Kidney (tissue), 14 donors: ENCODE results near the gene SNF8. TPM values are rescaled to one million over a fixed set of nuclear protein-coding genes. Genes with fewer than 3 reads are reported as not detected.

ENCODE experiments used
- DNase-seq, 5 donors: peaks; one replicate each; pipeline ENCODE4 v3.0.0-alpha.2; 2013 to 2020
- FAIRE-seq: peaks from 2 replicates; lab custom pipeline; 2012; peaks lifted over from hg19 to GRCh38; lab: Jason Lieb, UNC
- H3K27ac ChIP-seq, 2 donors: one replicate each; pipeline ENCODE4 v1.7.0; 2013; ENCODE audit warnings: low read depth in 2 of 2, low read length in 2 of 2, inconsistent platforms in 1 of 2
- H3K27me3 ChIP-seq: one replicate; pipeline ENCODE4 v1.7.1; 2013; ENCODE audit warnings: low read length, inconsistent platforms; ENCODE audit not compliant: control insufficient read depth, insufficient read depth
- H3K36me3 ChIP-seq, 3 donors: one replicate each; pipeline versions ENCODE4 v1.7.0 to v1.7.1; 2013; ENCODE audit warnings: low read length in 3 of 3, control low read depth in 1 of 3, inconsistent platforms in 1 of 3; ENCODE audit not compliant: insufficient read depth in 3 of 3, control insufficient read depth in 2 of 3
- H3K4me1 ChIP-seq, 3 donors: one replicate each; pipeline versions ENCODE4 v1.7.0 to v1.7.1; 2013; ENCODE audit warnings: low read length in 3 of 3, inconsistent platforms in 1 of 3, low read depth in 1 of 3; ENCODE audit not compliant: control insufficient read depth in 2 of 3, insufficient read depth in 2 of 3
- H3K4me3 ChIP-seq, 3 donors: one replicate each; pipeline versions ENCODE4 v1.7.0 to v1.8.1; 2013; ENCODE audit warnings: low read length in 3 of 3, control low read depth in 1 of 3, inconsistent platforms in 1 of 3
- H3K9ac ChIP-seq, 3 donors: one replicate each; pipeline versions ENCODE4 v1.7.0 to v1.7.1; 2013; ENCODE audit warnings: low read length in 3 of 3, control low read depth in 1 of 3, inconsistent platforms in 1 of 3
- H3K9me3 ChIP-seq, 3 donors: one replicate each; pipeline versions ENCODE4 v1.7.0 to v1.7.1; 2013; ENCODE audit warnings: low read length in 3 of 3, control low read depth in 1 of 3, inconsistent platforms in 1 of 3; ENCODE audit not compliant: control insufficient read depth in 2 of 3, insufficient read depth in 1 of 3
- CTCF ChIP-seq: IDR thresholded peaks from 3 replicates; pipeline ENCODE4 v1.5.1; 2012; ENCODE audit warnings: mild to moderate bottlenecking, moderate library complexity, borderline replicate concordance; ENCODE audit not compliant: insufficient read depth; ENCODE audit errors: extremely low read depth
- intact Hi-C: fragments of 100-400 bp; cut with DNase I; formaldehyde crosslinking; loops from one replicate; pipeline ENCODE4 v1.11.1; 2022
- polyA plus RNA-seq: library from polyadenylated mRNA; stranded (reverse); fragments of 350-450 nt; fragmentation: Illumina TruSeq; extraction: RNeasy Lipid Tissue Mini Kit (QIAGEN cat#74804); gene quantifications from one replicate; pipeline ENCODE4 v1.2.3, GENCODE V29; 2014; ENCODE audit warnings: low read depth, low replicate concordance; ENCODE audit not compliant: insufficient read depth
- total RNA-seq: library from RNA; stranded (reverse); fragmentation: NEBNext Ultra II Directional; extraction: Animal tissue kit (Norgen Biotek cat#: 25700); gene quantifications from one replicate; pipeline ENCODE4 v1.2.1, GENCODE V29; 2021
- donor health status: control.
- donor health status: control.
- donor health status: control.
- donor health status: control.
- donor health status: control.
- donor health status: DM: yes; HTN: yes; CAD: no.
- donor health status: Normal renal cell carcinoma (clear cell type).

The SNF8 gene
- total and polyA plus RNA-seq, 2 donors from 2014 or later, result 110 to 203 TPM

- no peak for DNase-seq
- H3K4me3 ChIP-seq, result no peak overlapping the region
These were observed 29.2 kb upstream of the SNF8 start for GRCh38 chr17:48973806-48974205.

GRCh38 chr17:48972749-48973097 lies 28.1 kb upstream of the SNF8 start:
- Histone ChIP-seq H3K4me1 (no peaks in the 10 kb centered on the region), H3K27me3 (no peaks in the 10 kb centered on the region), H3K4me3 (no peak overlapping the region), H3K36me3 (no peaks in the 10 kb centered on the region), H3K9ac (no peak overlapping the region), H3K27ac (no peak overlapping the region), H3K9me3 (no peaks in the 10 kb centered on the region)
- intact Hi-C loops, result no loop called here
- DNase-seq, result no peak
- no peak for FAIRE-seq
- TF ChIP-seq CTCF, result no peak

More at GRCh38 chr17:48973806-48974205, 29.2 kb upstream of the SNF8 start:
- Histone ChIP-seq H3K9me3 (no peaks in the 10 kb centered on the region), H3K9ac (no peak overlapping the region), H3K27ac (no peak overlapping the region), H3K27me3 (no peaks in the 10 kb centered on the region), H3K4me1 (no peaks in the 10 kb centered on the region), H3K36me3 (no peaks in the 10 kb centered on the region)
- no peak for TF ChIP-seq CTCF
- intact Hi-C loops, result no loop called here
- FAIRE-seq, result no peak

GRCh38 chr17:48970865-48971687 lies 26.4 kb upstream of the SNF8 start:
- Histone ChIP-seq H3K9me3 (no peaks in the 10 kb centered on the region), H3K36me3 (no peaks in the 10 kb centered on the region), H3K9ac (no peak overlapping the region), H3K27ac (no peak overlapping the region), H3K27me3 (no peaks in the 10 kb centered on the region), H3K4me1 (no peaks in the 10 kb centered on the region), H3K4me3 (no peak overlapping the region)
- intact Hi-C loops, result no loop called here
- TF ChIP-seq CTCF, result no peak
- FAIRE-seq (no peak), DNase-seq (no peak)
